ENCODE data around the gene CDH4.

The CDH4 gene

GRCh38 chr20:61508301-61509096, 256.4 kb downstream of the CDH4 start:
- H2BK5ac ChIP-seq (ENCODE audit: low read depth, low read length, poor library complexity) = no peak overlapping the region
- no peak overlapping the region for H3K18ac ChIP-seq (ENCODE audit: low read length)
- H3K9me3 ChIP-seq (ENCODE audit: insufficient read depth, low read depth, low read length) = no peaks in the 10 kb centered on the region
- whole genome bisulfite sequencing (ENCODE audit: extremely low coverage, insufficient coverage, insufficient read length) = no CpG with 5 or more reads among the region's 13 CpGs
- no peak overlapping the region for H3K14ac ChIP-seq (ENCODE audit: low read length)
- H3K79me2 ChIP-seq (ENCODE audit: control insufficient read depth, insufficient read depth, low read length, poor library complexity) = no peaks in the 10 kb centered on the region
- H3K9ac ChIP-seq (ENCODE audit: low read length) = no peak overlapping the region
- H4K8ac ChIP-seq (ENCODE audit: low read depth, low read length) = no peak overlapping the region
- no peak overlapping the region for H2AK5ac ChIP-seq (ENCODE audit: low read length)
- no peaks in the 10 kb centered on the region for H3K79me1 ChIP-seq (ENCODE audit: low read length)
- no peak overlapping the region for H3K23ac ChIP-seq (ENCODE audit: low read length)
- no peaks in the 10 kb centered on the region for H3K27me3 ChIP-seq (ENCODE audit: insufficient read depth, low read length)
- no peak overlapping the region for H3K4me2 ChIP-seq (ENCODE audit: low read length)
- H2BK120ac ChIP-seq (ENCODE audit: insufficient read depth, low read length, poor library complexity) = no peak overlapping the region
- H4K12ac ChIP-seq (ENCODE audit: low read depth, low read length) = no peak overlapping the region
- peaks cover 6 to 7% of the 10 kb centered on the region in 2 experiments for H3K4me1 ChIP-seq (ENCODE audit: control insufficient read depth in 1 of 2, insufficient read depth in 2 of 2, low read length in 2 of 2)
- H3K4me3 ChIP-seq (ENCODE audit: low read depth, low read length) = no peak overlapping the region
- no peaks in the 10 kb centered on the region for H3K36me3 ChIP-seq (ENCODE audit: control insufficient read depth in 1 of 2, insufficient read depth in 2 of 2, low read length in 2 of 2)
- no peak for DNase-seq
- H3K4ac ChIP-seq (ENCODE audit: low read depth, low read length) = no peak overlapping the region
- H2AFZ ChIP-seq (ENCODE audit: insufficient read depth, low read length, poor library complexity) = no peak overlapping the region
- no peak overlapping the region for H4K91ac ChIP-seq (ENCODE audit: low read depth, low read length)
- no peak overlapping the region for H2BK12ac ChIP-seq (ENCODE audit: low read length)
- no peak overlapping the region for H3K27ac ChIP-seq (ENCODE audit: low read depth, low read length)

GRCh38 chr20:61510778-61511330, 258.8 kb downstream of the CDH4 start:
- Histone ChIP-seq H3K9me3 (ENCODE audit: insufficient read depth, low read depth, low read length) (no peaks in the 10 kb centered on the region), H3K4me2 (ENCODE audit: low read length) (no peak overlapping the region), H3K79me2 (ENCODE audit: control insufficient read depth, insufficient read depth, low read length, poor library complexity) (no peaks in the 10 kb centered on the region), H3K27me3 (ENCODE audit: insufficient read depth, low read length) (no peaks in the 10 kb centered on the region), H3K36me3 (ENCODE audit: control insufficient read depth in 1 of 2, insufficient read depth in 2 of 2, low read length in 2 of 2) (no peaks in the 10 kb centered on the region), H3K4me3 (ENCODE audit: low read depth, low read length) (no peak overlapping the region), H3K4ac (ENCODE audit: low read depth, low read length) (no peak overlapping the region), H4K91ac (ENCODE audit: low read depth, low read length) (no peak overlapping the region), H3K27ac (ENCODE audit: low read depth, low read length) (no peak overlapping the region), H2AFZ (ENCODE audit: insufficient read depth, low read length, poor library complexity) (no peak overlapping the region), H3K18ac (ENCODE audit: low read length) (no peak overlapping the region), H3K14ac (ENCODE audit: low read length) (no peak overlapping the region), H4K8ac (ENCODE audit: low read depth, low read length) (no peak overlapping the region), H3K4me1 (ENCODE audit: control insufficient read depth in 1 of 2, insufficient read depth in 2 of 2, low read length in 2 of 2) (peaks cover 6 to 21% of the 10 kb centered on the region in 2 experiments), H2BK12ac (ENCODE audit: low read length) (no peak overlapping the region), H4K12ac (ENCODE audit: low read depth, low read length) (no peak overlapping the region), H2BK5ac (ENCODE audit: low read depth, low read length, poor library complexity) (no peak overlapping the region), H3K9ac (ENCODE audit: low read length) (no peak overlapping the region), H3K79me1 (ENCODE audit: low read length) (no peaks in the 10 kb centered on the region), H3K23ac (ENCODE audit: low read length) (no peak overlapping the region), H2AK5ac (ENCODE audit: low read length) (no peak overlapping the region), H2BK120ac (ENCODE audit: insufficient read depth, low read length, poor library complexity) (no peak overlapping the region)
- DNase-seq = no peak
- no CpG with 5 or more reads among the region's 7 CpGs for WGBS (ENCODE audit: extremely low coverage, insufficient coverage, insufficient read length)

- H3K9ac ChIP-seq (ENCODE audit: low read length) = no peak overlapping the region
- H3K9me3 ChIP-seq (ENCODE audit: insufficient read depth, low read depth, low read length) = no peaks in the 10 kb centered on the region
- no peak overlapping the region for H4K8ac ChIP-seq (ENCODE audit: low read depth, low read length)
- no peak overlapping the region for H3K4ac ChIP-seq (ENCODE audit: low read depth, low read length)
- no peaks in the 10 kb centered on the region for H3K27me3 ChIP-seq (ENCODE audit: insufficient read depth, low read length)
- H2BK12ac ChIP-seq (ENCODE audit: low read length) = no peak overlapping the region
- H3K79me2 ChIP-seq (ENCODE audit: control insufficient read depth, insufficient read depth, low read length, poor library complexity) = no peaks in the 10 kb centered on the region
- H3K4me3 ChIP-seq (ENCODE audit: low read depth, low read length) = no peak overlapping the region
- H2AFZ ChIP-seq (ENCODE audit: insufficient read depth, low read length, poor library complexity) = no peak overlapping the region
- no peak overlapping the region for H4K12ac ChIP-seq (ENCODE audit: low read depth, low read length)
- no peaks in the 10 kb centered on the region for H3K79me1 ChIP-seq (ENCODE audit: low read length)
- no CpG with 5 or more reads among the region's 11 CpGs for WGBS (ENCODE audit: extremely low coverage, insufficient coverage, insufficient read length)
- no peak overlapping the region for H3K14ac ChIP-seq (ENCODE audit: low read length)
- H3K4me2 ChIP-seq (ENCODE audit: low read length) = no peak overlapping the region
- H3K23ac ChIP-seq (ENCODE audit: low read length) = no peak overlapping the region
- H4K91ac ChIP-seq (ENCODE audit: low read depth, low read length) = no peak overlapping the region
- H2BK120ac ChIP-seq (ENCODE audit: insufficient read depth, low read length, poor library complexity) = no peak overlapping the region
- no peak overlapping the region for H3K18ac ChIP-seq (ENCODE audit: low read length)
- no peak overlapping the region for H2BK5ac ChIP-seq (ENCODE audit: low read depth, low read length, poor library complexity)
- no peaks in the 10 kb centered on the region for H3K36me3 ChIP-seq (ENCODE audit: control insufficient read depth in 1 of 2, insufficient read depth in 2 of 2, low read length in 2 of 2)
- H3K27ac ChIP-seq (ENCODE audit: low read depth, low read length) = no peak overlapping the region
- no peak for DNase-seq
- H2AK5ac ChIP-seq (ENCODE audit: low read length) = no peak overlapping the region
- H3K4me1 ChIP-seq (ENCODE audit: control insufficient read depth in 1 of 2, insufficient read depth in 2 of 2, low read length in 2 of 2) = peaks cover 6 to 21% of the 10 kb centered on the region in 2 experiments
Measured at GRCh38 chr20:61512475-61512874, 260.4 kb downstream of the CDH4 start.

- Histone ChIP-seq H3K79me1 (ENCODE audit: low read length) (no peaks in the 10 kb centered on the region), H3K18ac (ENCODE audit: low read length) (no peak overlapping the region), H3K4me3 (ENCODE audit: low read depth, low read length) (no peak overlapping the region), H4K12ac (ENCODE audit: low read depth, low read length) (no peak overlapping the region), H3K27ac (ENCODE audit: low read depth, low read length) (no peak overlapping the region), H3K36me3 (ENCODE audit: control insufficient read depth in 1 of 2, insufficient read depth in 2 of 2, low read length in 2 of 2) (no peaks in the 10 kb centered on the region), H2AK5ac (ENCODE audit: low read length) (no peak overlapping the region), H3K23ac (ENCODE audit: low read length) (no peak overlapping the region), H3K4me1 (ENCODE audit: control insufficient read depth in 1 of 2, insufficient read depth in 2 of 2, low read length in 2 of 2) (peaks cover 6 to 21% of the 10 kb centered on the region in 2 experiments), H3K14ac (ENCODE audit: low read length) (no peak overlapping the region), H4K91ac (ENCODE audit: low read depth, low read length) (no peak overlapping the region), H3K9me3 (ENCODE audit: insufficient read depth, low read depth, low read length) (no peaks in the 10 kb centered on the region), H3K4me2 (ENCODE audit: low read length) (no peak overlapping the region), H4K8ac (ENCODE audit: low read depth, low read length) (no peak overlapping the region), H2BK12ac (ENCODE audit: low read length) (no peak overlapping the region), H2AFZ (ENCODE audit: insufficient read depth, low read length, poor library complexity) (no peak overlapping the region), H3K4ac (ENCODE audit: low read depth, low read length) (no peak overlapping the region), H2BK5ac (ENCODE audit: low read depth, low read length, poor library complexity) (no peak overlapping the region), H3K9ac (ENCODE audit: low read length) (no peak overlapping the region), H2BK120ac (ENCODE audit: insufficient read depth, low read length, poor library complexity) (no peak overlapping the region), H3K27me3 (ENCODE audit: insufficient read depth, low read length) (no peaks in the 10 kb centered on the region), H3K79me2 (ENCODE audit: control insufficient read depth, insufficient read depth, low read length, poor library complexity) (no peaks in the 10 kb centered on the region)
- no peak for DNase-seq
- no CpG with 5 or more reads among the region's 17 CpGs for WGBS (ENCODE audit: extremely low coverage, insufficient coverage, insufficient read length)
Measured at GRCh38 chr20:61513124-61514017, 261.3 kb downstream of the CDH4 start.
